ENCODE results near the gene WNK2.

DNA sequence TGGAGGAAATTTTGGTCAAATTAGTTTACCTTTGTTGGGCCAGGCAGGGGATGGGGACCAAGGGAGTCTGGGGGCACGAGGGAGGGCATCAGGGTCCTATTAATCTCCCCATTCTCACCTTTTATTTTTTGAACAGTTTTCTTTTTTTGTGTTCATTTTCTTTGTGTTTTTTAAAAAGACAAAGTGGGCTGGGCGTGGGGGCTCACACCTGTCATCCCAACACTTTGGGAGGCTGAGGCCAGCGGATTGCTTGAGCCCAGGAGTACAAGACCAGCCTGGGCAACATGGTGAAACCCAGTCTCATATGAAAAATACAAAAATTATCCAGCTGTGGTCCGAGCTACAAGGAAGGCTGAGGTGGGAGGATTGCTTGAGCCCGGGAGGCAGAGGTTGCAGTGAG lies 103.7 kb downstream of the WNK2 start:
- TF ChIP-seq, protein P1, sequence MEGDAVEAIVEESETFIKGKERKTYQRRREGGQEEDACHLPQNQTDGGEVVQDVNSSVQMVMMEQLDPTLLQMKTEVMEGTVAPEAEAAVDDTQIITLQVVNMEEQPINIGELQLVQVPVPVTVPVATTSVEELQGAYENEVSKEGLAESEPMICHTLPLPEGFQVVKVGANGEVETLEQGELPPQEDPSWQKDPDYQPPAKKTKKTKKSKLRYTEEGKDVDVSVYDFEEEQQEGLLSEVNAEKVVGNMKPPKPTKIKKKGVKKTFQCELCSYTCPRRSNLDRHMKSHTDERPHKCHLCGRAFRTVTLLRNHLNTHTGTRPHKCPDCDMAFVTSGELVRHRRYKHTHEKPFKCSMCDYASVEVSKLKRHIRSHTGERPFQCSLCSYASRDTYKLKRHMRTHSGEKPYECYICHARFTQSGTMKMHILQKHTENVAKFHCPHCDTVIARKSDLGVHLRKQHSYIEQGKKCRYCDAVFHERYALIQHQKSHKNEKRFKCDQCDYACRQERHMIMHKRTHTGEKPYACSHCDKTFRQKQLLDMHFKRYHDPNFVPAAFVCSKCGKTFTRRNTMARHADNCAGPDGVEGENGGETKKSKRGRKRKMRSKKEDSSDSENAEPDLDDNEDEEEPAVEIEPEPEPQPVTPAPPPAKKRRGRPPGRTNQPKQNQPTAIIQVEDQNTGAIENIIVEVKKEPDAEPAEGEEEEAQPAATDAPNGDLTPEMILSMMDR (IDR thresholded peaks at IDR 0.05) = no peak
- TF ChIP-seq POLR2A (IDR thresholded peaks at IDR 0.05; ENCODE audit: low read depth) = no peak

All from esophagus muscularis mucosa (tissue), 3 donors.